NB4 (cell line): Measurements from ENCODE around the gene GPR152.

Experiments used
- CTCF ChIP-seq: IDR thresholded peaks from one replicate; pipeline ENCODE4 v1.5.1; 2012; ENCODE audit warnings: low read depth, low read length
- MAX ChIP-seq: IDR thresholded peaks from 2 replicates; pipeline ENCODE4 v1.6.1; 2011; ENCODE audit warnings: low read depth, low read length
- POLR2A ChIP-seq: IDR thresholded peaks from 2 replicates; pipeline ENCODE4 v1.6.1; 2011; ENCODE audit warnings: mild to moderate bottlenecking; ENCODE audit not compliant: insufficient read length; ENCODE audit errors: extremely low read depth

DNA sequence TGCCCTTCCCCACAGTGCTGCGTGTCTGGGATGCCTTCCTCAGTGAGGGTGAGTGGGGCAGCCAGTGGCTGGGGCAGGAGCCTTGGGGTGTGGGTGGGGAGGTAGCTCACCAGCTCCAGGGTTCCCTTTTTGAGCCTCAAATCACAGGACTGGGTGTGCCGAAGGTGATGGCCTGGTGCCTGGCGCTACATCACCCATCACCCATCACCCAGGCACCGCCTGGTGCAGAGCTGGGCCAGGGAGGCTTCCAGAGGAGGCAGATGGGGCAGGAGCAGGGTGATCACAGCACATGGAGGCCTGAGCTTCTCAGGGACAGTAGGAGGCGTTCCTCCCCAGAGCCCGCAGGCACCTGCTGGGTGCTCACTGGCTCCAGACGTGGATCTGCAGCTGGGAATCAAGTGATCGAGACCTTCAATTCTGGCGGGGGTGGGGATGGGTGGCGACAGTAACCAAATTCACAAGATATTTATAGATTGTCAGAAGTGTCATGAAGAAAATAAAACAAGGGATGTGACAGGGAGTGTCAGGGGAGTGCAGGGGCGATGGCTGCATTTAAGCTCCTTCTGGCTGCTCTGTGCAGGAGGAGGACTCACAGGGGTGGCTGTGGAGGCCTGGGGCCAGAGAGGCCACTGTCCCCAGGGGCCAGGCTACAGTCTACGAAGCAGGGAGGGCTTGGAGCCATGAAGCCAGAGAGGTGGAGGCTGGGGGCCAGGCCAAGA, 45.4 kb downstream of the GPR152 start:
- peak; percentile 10; the same call in 1 of the 2 replicates for TF ChIP-seq MAX
- no peak for TF ChIP-seq CTCF
- no peak for TF ChIP-seq POLR2A
